Renal pelvis (tissue), 4 donors: ENCODE data around the gene MYH7B. TPM values are rescaled to one million over a fixed set of nuclear protein-coding genes. Genes with fewer than 3 reads are reported as not detected.

Experiments
- DNase-seq: peaks from one replicate; pipeline ENCODE4 v3.0.0-alpha.2; 2013
- polyA plus RNA-seq, 3 donors: library from polyadenylated mRNA; unstranded; fragments of 120-200 nt; gene quantifications; one replicate each; pipeline ENCODE4 v1.2.1, GENCODE V29; 2013; ENCODE audit not compliant: insufficient read length in 3 of 3

MYH7B gene
- polyA plus RNA-seq, 3 donors = 1.2 to 2.7 (median 1.9) TPM

DNA sequence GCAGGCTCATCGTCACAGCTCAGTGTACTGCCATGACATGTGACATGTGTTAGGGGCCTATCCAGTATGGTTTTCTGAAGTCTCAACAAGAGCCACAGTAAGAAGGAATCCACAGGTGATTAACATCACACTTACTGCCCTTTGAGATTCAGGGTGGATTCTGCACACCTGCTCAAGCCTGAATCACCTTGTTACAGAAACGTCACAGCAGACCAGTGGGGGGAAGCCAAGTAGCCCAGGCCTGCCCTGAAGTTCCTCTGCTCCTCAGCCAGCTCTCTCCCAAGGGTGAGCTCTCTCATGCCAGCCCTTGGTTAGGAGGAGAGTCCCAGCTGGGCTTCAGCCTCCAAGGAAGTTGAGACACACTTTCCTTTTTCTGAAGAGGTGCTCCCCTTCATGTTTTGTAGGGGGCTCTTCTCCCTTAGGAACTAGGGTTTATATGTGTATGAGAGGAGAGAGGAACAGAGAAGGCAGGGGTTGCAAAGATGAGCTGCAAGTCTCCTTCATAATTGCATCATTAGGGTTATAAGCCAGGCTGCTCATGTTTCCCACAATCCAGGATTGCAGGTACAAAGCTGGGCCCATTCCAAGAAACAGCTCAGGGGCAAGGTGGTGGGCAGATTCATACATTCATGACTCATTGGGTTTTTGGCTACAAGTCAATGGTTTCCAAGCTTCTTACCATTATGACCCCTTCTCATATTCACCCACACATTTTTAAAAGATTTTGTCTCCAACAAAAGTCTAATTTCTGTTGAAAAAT lies 11.7 kb upstream of the MYH7B start:
- no peak for DNase-seq

DNA sequence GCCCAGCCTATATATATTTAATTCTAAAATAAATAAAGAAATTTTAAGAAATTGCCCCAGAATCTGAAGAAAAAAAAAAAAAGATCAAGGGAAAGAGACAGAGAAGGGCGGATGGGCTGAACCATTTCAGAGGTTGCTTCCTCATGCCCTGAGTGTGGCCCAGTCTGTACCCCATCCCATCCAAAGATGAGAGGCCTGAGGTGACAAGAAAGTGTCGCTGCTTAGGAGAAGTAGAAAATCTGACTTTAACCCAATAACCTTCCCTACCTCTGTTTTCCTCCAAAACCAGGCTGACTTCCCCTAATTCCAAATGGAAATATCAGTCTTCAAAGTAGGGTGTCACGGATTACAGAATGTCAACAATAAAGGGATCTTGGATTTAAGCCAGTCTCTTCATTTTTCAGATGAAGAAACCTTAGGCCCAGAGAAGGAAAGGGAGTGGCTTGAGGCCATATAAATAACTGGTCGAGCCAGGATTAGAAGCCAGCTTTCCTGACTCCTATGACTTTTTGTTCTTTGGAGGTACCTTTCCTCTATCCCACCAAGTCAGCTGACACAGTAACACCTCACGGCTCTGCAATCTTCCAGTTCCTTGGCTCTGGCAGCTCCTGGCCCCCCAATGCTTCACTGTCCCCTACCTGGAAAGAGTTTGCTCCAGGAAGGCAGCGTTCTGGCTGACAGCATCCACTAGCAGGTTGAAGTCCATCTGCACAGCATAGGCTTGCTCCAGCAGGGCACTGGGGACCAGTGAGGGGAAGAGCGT lies 10.2 kb upstream of the MYH7B start:
- DNase-seq = no peak

DNA sequence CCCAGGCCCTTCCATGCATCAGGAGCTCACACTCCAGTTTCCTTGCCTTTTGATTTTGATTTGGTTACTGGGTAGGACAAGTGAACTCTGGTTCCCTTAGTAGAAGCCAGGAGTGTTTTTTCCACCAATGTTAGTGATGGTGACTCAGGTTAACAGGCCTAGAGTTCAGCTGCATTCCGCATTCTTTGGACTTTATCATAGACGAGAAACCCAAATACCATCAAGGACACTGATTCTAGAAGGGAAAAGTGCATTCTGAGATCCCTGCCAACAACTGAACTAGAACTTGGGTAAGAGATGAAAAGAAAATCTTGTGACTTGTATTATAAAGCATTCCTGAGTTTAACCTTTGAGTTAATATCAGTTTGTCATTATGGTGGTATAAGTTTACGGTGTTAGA lies 9.0 kb upstream of the MYH7B start:
- no peak for DNase-seq

- DNase-seq = no peak
Measured at GRCh38 chr20:34947336-34947735, 8.3 kb upstream of the MYH7B start.

DNA sequence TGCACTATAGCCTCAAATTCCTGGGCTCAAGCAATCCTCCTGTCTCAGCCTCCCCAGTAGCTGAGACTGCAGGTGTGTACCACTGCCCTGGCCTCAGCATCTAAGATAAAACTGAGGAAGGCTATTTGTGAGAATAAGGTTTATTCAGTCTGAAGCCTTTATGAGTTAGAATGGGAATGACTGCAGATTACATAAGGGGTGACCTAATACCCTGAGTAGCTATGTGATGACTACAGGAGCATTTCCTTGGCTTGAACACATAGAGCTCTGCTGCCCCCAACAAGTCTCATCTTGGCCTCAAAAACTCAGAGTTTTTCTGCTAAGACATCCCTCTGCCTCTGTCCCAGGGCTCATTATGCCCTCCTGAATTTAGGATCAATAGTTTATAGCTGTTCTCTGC lies 7.6 kb upstream of the MYH7B start:
- DNase-seq = no peak

GRCh38 chr20:34949120-34949519 lies 6.5 kb upstream of the MYH7B start:
- no peak for DNase-seq

- DNase-seq = no peak
Measured at GRCh38 chr20:34951252-34951651, 4.4 kb upstream of the MYH7B start.

GRCh38 chr20:34951652-34952051 lies 4.0 kb upstream of the MYH7B start:
- DNase-seq = no peak

DNA sequence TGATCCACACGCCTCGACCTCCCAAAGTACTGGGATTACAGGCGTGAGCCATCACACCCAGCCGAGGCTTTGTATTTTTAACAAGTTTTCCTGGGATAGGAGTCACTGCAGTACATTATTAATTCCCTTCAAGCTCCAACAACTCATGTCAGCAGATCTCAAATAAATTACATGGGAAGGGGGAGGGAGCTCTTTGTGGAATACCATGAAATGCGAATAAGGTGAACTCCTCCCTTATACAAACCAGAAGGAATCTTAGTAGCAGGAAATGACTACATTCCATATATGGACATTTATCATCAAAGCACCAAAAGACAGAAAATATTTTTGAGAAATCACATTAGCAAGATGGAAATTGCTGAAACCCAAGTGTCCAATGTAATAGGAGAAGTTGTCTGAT lies 3.0 kb upstream of the MYH7B start:
- peak; percentile 77 for DNase-seq

DNA sequence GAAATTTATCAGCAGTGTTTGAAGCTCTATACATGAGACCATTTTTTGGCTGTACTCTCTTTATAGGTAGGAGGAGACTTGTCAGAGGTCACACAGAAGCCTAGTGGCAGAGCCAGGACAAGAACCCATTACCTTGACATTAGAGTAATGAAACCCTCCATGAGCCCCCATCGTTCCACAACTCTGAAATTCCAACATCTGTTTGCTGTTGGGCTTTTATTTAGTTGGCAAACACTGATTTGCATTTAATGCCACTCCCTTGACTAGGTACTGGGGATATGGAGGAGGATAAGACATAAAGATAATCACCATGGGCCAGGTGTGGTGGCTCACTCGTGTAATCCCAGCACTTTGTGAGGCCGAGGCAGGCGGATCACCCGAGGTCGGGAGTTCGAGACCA lies 1.7 kb upstream of the MYH7B start:
- no peak for DNase-seq

GRCh38 chr20:34954904-34955230 lies 801 bp upstream of the MYH7B start:
- DNase-seq = no peak

DNA sequence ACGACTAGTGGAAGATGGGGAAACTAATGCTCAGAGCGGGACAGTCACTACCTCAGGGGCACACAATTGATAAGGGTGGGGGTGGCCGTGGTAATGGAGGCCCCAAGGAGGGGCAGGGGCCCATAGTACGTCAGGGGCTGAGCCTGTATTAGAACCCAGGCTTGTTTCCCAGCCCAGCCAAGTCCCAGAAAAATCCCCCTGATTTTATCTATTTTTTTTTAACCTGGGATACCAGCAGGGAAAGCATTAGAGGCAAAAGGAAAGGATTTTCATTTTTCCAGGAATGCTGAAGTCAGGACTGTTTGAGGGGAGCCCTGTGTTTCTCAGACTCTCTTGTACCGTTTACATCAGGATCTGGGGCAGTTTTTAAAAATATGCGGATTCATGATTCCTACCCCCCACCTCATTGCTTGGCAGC lies 382 bp downstream of the MYH7B start:
- DNase-seq = no peak

DNA sequence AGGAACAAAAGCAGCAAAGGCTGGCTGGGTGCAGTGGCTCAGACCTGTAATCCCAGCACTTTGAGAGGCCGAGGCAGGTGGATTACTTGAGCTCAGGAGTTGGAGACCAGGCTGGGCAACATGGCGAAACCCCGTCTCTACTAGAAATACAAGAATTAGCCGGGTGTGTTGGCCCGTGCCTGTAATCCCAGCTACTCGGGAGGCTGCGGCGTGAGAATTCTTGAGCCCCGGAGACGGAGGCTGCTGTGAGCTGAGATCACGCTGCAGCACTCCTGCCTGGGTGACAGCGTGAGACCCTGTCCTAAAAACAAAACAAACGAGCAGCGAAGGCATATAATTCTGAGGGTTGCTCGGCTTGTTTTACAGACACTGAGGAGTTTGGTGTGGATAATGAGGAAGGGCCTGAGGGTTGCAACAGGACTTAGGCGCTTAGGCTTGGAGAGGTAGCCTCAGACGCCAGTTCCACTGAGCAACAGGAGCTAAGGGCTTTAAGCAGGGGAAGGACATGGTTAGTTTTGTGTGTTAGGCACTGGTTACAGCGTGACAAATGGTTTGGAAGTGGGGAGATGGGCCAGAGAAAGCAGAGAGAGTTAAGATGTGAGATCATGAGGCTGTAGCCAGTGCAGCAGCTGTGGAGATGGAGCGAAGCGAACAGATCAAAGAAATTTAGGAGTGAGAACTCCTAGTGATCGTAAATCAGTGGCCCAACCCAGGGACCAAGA lies 1.2 kb downstream of the MYH7B start:
- DNase-seq = peak; percentile 35

DNA sequence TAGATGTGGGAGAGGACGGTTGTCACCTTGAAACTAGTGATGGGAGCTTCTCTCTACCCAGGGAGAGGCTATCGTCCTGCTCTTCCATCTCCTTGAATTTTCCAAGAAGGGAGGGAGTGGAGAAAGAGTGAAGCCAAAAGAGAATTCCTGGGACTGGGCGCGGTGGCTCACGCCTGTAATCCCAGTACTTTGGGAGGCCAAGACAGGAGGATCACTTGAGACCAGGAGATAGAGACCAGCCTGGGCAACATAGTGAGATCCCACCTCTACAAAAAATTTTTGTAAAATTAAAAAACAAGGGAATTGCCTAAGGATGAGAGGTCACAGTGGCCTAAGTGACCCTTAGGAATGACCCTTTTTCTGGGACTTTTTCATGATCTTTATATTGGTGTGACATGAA lies 8.8 kb downstream of the MYH7B start:
- DNase-seq = no peak

- DNase-seq = no peak
Measured at GRCh38 chr20:34965051-34965450, 9.4 kb downstream of the MYH7B start.

DNA sequence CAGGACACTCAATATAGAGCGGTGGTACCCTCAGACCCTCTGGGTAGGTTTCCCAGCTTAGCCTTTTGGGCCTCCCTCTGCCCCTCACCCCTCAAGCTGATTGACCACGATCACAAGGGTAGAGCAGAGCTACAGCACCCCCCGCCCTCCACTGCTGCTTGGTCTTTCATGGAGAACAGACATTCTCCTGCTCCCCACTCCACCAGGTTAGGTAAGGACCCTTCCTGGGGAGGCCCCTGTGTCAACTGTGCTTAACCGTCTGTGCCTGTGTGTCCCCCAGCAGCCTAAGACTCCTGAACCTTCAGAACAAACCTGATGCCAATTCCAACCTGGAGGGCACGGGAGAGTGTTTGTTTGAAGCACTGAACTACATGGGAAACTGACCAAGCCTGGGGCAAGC lies 11.8 kb downstream of the MYH7B start:
- no peak for DNase-seq

DNA sequence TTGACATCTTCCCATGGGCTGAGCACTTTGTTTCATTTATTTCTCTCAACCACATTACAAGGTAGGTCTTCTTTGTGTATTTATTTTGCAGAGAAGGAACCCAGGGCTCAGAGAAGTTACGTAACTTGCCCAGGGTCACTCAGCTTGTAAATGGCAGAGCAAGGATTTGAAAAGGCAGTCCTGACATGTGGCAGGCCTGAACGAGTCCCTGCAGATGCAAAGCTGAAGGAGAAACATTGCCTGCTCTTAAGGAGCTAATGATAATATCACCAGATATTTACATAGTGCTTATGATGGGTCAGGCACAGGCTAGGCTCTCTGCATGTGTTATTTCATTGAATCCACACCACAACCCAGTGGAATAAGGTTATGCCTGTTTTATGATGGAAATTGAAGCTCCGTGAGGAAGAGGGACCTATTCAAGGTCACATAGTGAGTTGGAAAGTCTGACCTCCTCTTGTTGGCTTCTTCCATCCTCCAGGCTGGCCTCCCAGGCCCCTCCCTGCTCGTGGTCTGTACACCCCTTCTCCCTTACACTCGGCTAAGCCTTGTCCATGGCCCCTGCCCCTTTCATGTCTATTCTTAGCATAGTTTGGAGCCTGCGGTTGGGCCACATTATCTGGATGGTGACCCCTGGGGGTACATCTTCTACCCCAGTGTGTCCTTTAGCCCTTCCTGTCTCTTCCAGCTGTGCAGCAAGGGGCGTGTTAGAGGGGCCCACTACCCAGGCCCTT lies 12.5 kb downstream of the MYH7B start:
- DNase-seq = no peak

- no peak for DNase-seq
Measured at GRCh38 chr20:34970193-34970840, 14.6 kb downstream of the MYH7B start.

DNA sequence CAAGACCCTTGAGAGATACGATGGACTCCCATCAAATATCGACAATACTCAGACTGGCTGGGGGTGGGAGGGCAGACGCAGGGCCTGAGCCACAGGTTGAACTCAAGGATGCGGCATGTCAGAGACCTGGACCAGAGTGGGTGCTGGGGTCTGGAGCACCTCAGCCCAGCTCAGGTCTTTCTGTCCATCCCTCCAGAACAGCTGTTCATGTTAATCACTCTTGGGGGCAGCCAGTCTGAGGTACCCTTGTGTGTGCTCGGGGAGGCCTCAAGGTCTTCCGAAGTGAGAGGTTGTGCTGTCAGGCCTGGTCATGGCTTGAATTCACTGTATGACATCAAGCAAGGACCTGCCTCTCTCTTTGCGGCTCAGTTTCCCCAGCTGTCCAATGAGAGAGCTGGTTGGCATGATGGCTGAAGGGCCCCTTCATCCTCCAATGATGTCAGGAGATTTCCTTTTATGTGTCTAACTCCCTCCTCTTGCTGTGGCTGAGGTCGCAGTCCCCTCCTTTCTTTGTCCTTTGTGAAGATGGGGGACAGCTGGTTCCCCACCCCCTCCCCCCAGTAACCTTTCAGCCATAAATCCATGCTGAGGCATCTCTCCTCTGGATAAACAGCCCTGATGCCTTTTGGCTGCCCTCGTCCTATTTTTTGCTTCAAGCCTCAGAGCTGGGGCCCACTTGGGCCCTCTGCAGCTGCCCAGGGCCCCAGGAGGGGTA lies 15.3 kb downstream of the MYH7B start:
- no peak for DNase-seq

GRCh38 chr20:34971561-34972235 lies 16.0 kb downstream of the MYH7B start:
- DNase-seq = no peak

DNA sequence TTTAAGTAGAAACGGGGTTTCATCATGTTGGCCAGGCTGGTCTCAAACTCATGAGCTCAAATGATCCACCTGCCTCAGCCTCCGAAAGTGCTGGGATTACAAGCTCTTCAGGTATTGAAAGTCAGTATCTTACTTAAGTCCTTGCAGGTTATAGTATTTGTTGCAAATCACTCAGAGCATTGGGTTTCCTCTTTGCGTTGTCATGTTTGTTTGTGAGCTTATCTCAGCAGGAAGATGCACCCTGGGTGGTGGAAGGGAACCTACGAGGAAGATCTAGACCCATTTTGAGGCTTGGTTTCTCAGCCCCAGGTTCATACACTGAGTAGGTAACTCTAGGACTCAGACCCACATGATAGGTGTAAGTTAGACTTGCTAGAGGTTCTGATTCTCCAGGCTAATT lies 18.6 kb downstream of the MYH7B start:
- DNase-seq = no peak
